ENCODE measurements around the gene LRRN3.

The LRRN3 gene

DNA sequence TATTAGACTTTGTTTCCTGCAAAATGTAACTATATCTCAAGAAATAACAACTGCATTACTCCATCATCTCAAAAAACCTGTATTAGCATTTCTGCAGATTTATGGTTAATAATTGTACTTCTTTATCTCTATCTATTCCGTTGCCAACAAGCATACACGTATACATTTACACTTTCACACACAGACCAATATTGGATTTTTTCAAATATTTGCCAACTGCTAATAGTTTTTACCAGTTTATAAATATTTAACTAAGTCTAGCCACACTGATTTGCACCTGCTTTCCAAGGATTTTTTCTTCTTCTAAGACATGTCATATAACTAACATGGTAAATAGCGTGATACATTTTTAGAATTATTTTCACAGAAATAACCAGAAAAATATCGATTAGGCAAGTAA lies 12.2 kb downstream of the LRRN3 start:
- Histone ChIP-seq H3K27me3 (ENCODE audit: control insufficient read depth in 2 of 2, insufficient read depth in 2 of 2, low read length in 2 of 2) (no peaks in the 10 kb centered on the region), H3K9me3 (ENCODE audit: control insufficient read depth in 2 of 2, low read length in 2 of 2) (no peaks in the 10 kb centered on the region), H3K4me1 (ENCODE audit: control insufficient read depth in 2 of 2, insufficient read depth in 2 of 2, low read length in 2 of 2) (peaks cover 0 to 2% of the 10 kb centered on the region in 2 donors), H3K36me3 (ENCODE audit: control insufficient read depth in 2 of 2, insufficient read depth in 2 of 2, low read length in 2 of 2) (no peaks in the 10 kb centered on the region), H3K27ac (ENCODE audit: low read depth in 2 of 2, low read length in 2 of 2) (no peak overlapping the region), H3K9ac (ENCODE audit: low read depth in 1 of 2, low read length in 2 of 2) (no peak overlapping the region), H3K4me3 (ENCODE audit: low read length in 2 of 2) (no peak overlapping the region)

DNA sequence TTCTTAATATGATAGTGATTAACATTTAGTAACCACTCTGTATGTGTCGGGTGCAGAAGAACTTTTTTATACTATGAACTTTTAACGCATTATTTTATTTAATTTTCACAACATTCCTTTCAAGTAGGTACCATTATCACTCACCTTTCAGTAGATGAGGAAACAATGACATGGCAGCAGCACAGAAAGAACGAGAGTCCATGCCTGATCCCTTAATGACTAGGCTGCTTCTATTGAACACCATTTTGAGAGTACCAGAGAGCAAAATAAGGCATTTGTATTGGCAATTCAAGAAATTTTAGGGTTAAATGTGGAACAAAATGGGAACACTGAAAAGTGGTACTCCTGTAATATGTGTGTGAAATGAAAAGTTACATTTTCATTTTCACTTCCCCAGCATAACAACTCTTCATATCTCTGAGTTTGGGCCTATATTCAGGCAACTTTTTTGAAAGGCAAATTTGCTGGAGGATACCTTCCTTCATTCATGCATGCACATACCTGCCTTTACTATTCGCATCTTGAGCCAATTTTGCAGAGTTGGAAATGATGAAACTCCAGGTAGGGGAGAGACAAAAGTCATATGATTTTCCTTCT lies 12.8 kb downstream of the LRRN3 start:
- no peaks in the 10 kb centered on the region for H3K27me3 ChIP-seq (ENCODE audit: control insufficient read depth in 2 of 2, insufficient read depth in 2 of 2, low read length in 2 of 2)
- H3K4me1 ChIP-seq (ENCODE audit: control insufficient read depth in 2 of 2, insufficient read depth in 2 of 2, low read length in 2 of 2): peaks cover 0 to 2% of the 10 kb centered on the region in 2 donors
- H3K9me3 ChIP-seq (ENCODE audit: control insufficient read depth in 2 of 2, low read length in 2 of 2): no peaks in the 10 kb centered on the region
- H3K9ac ChIP-seq (ENCODE audit: low read depth in 1 of 2, low read length in 2 of 2): no peak overlapping the region
- H3K27ac ChIP-seq (ENCODE audit: low read depth in 2 of 2, low read length in 2 of 2): no peak overlapping the region
- H3K4me3 ChIP-seq (ENCODE audit: low read length in 2 of 2): no peak overlapping the region
- no peaks in the 10 kb centered on the region for H3K36me3 ChIP-seq (ENCODE audit: control insufficient read depth in 2 of 2, insufficient read depth in 2 of 2, low read length in 2 of 2)

DNA sequence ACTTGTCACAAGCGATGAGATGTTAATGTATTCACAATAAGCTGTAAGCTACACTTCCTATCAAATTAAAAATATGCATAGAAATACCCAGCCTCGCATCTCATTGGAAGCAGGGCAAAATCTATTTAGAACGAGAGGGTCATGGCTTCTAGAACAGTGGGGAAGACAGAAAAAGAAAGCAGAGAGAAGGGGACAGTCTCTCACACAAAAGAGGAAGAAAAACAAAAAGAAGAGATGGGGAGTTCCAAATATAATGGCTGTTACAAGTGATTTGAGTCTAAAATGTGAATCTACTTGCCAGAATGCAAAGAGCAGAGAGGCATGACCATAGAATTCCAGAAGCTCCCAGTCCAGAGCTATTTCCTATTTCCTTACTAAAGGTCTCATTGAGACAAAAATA lies 13.8 kb downstream of the LRRN3 start:
- Histone ChIP-seq H3K9ac (ENCODE audit: low read depth in 1 of 2, low read length in 2 of 2) (no peak overlapping the region), H3K36me3 (ENCODE audit: control insufficient read depth in 2 of 2, insufficient read depth in 2 of 2, low read length in 2 of 2) (no peaks in the 10 kb centered on the region)

DNA sequence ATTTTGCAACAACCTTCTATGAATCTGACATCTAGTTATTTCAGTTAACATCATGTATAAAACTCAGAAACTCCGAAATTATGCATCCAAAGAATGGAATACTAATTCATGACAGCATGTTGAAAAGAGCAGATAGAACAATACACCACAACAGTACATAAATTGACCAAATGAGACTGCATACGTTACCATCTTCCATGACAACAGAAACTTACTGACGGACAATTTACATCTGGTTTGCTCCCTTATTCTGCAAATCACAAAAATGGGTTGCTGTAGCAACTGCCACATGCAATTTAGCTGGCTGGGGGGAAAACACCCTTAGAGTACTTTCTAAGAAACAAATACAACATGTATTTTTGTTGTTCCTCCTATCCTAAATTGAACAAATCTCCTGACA lies 14.3 kb downstream of the LRRN3 start:
- Histone ChIP-seq H3K9me3 (ENCODE audit: control insufficient read depth in 2 of 2, low read length in 2 of 2) (no peaks in the 10 kb centered on the region), H3K36me3 (ENCODE audit: control insufficient read depth in 2 of 2, insufficient read depth in 2 of 2, low read length in 2 of 2) (no peaks in the 10 kb centered on the region), H3K4me3 (ENCODE audit: low read length in 2 of 2) (no peak overlapping the region), H3K9ac (ENCODE audit: low read depth in 1 of 2, low read length in 2 of 2) (no peak overlapping the region), H3K27ac (ENCODE audit: low read depth in 2 of 2, low read length in 2 of 2) (no peak overlapping the region), H3K27me3 (ENCODE audit: control insufficient read depth in 2 of 2, insufficient read depth in 2 of 2, low read length in 2 of 2) (no peaks in the 10 kb centered on the region), H3K4me1 (ENCODE audit: control insufficient read depth in 2 of 2, insufficient read depth in 2 of 2, low read length in 2 of 2) (peaks cover 0 to 2% of the 10 kb centered on the region in 2 donors)

More for the DNA sequence above, 13.8 kb downstream of the LRRN3 start:
- H3K27ac ChIP-seq (ENCODE audit: low read depth in 2 of 2, low read length in 2 of 2): no peak overlapping the region
- no peaks in the 10 kb centered on the region for H3K27me3 ChIP-seq (ENCODE audit: control insufficient read depth in 2 of 2, insufficient read depth in 2 of 2, low read length in 2 of 2)
- H3K9me3 ChIP-seq (ENCODE audit: control insufficient read depth in 2 of 2, low read length in 2 of 2): no peaks in the 10 kb centered on the region
- H3K4me3 ChIP-seq (ENCODE audit: low read length in 2 of 2): no peak overlapping the region
- H3K4me1 ChIP-seq (ENCODE audit: control insufficient read depth in 2 of 2, insufficient read depth in 2 of 2, low read length in 2 of 2): peaks cover 0 to 2% of the 10 kb centered on the region in 2 donors

DNA sequence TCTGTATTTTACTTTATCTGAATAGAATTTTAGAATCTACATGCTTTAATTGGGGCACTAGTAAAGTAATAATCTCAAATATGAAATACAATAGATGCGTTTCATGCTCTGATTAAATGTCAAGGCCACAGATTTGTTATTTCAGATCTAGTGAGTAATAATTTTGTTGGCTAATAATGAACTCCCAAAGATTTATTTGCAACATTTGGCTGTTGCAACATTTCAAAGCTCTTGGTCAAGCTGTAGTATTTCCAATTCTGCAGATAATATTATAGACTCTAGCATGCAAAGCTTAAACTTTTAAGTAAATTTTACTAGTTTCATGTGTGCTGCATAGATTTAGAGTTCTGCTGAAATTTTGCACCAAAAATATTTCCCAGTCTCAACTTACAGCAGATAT lies 16.7 kb downstream of the LRRN3 start:
- H3K9ac ChIP-seq (ENCODE audit: low read depth in 1 of 2, low read length in 2 of 2): no peak overlapping the region
- H3K4me1 ChIP-seq (ENCODE audit: control insufficient read depth in 2 of 2, insufficient read depth in 2 of 2, low read length in 2 of 2): peaks cover 0 to 2% of the 10 kb centered on the region in 2 donors
- no peaks in the 10 kb centered on the region for H3K9me3 ChIP-seq (ENCODE audit: control insufficient read depth in 2 of 2, low read length in 2 of 2)
- no peaks in the 10 kb centered on the region for H3K27me3 ChIP-seq (ENCODE audit: control insufficient read depth in 2 of 2, insufficient read depth in 2 of 2, low read length in 2 of 2)
- H3K27ac ChIP-seq (ENCODE audit: low read depth in 2 of 2, low read length in 2 of 2): no peak overlapping the region
- no peak overlapping the region for H3K4me3 ChIP-seq (ENCODE audit: low read length in 2 of 2)
- H3K36me3 ChIP-seq (ENCODE audit: control insufficient read depth in 2 of 2, insufficient read depth in 2 of 2, low read length in 2 of 2): no peaks in the 10 kb centered on the region

DNA sequence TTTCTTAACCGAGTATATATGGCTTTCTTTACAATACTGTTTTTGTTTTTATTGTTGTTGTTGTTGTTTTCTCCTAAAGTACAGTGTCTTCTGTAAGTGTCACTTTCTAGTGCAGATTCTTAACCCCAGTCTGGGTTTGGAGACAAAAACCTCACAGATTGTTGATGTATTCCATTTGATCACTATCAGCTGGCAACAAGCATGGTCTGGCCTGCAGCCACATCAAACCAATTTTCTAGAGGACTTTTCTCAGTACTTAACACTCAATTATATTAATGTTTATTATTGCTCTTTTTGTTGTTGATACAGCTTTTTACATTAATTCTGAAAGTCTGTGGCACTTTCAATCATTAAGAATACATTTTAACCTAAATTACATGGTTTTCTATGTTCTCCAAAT lies 17.1 kb downstream of the LRRN3 start:
- H3K9me3 ChIP-seq (ENCODE audit: control insufficient read depth in 2 of 2, low read length in 2 of 2): no peaks in the 10 kb centered on the region
- H3K27me3 ChIP-seq (ENCODE audit: control insufficient read depth in 2 of 2, insufficient read depth in 2 of 2, low read length in 2 of 2): no peaks in the 10 kb centered on the region
- no peak overlapping the region for H3K9ac ChIP-seq (ENCODE audit: low read depth in 1 of 2, low read length in 2 of 2)
- H3K4me3 ChIP-seq (ENCODE audit: low read length in 2 of 2): no peak overlapping the region
- no peaks in the 10 kb centered on the region for H3K36me3 ChIP-seq (ENCODE audit: control insufficient read depth in 2 of 2, insufficient read depth in 2 of 2, low read length in 2 of 2)
- peaks cover 0 to 2% of the 10 kb centered on the region in 2 donors for H3K4me1 ChIP-seq (ENCODE audit: control insufficient read depth in 2 of 2, insufficient read depth in 2 of 2, low read length in 2 of 2)
- H3K27ac ChIP-seq (ENCODE audit: low read depth in 2 of 2, low read length in 2 of 2): no peak overlapping the region

DNA sequence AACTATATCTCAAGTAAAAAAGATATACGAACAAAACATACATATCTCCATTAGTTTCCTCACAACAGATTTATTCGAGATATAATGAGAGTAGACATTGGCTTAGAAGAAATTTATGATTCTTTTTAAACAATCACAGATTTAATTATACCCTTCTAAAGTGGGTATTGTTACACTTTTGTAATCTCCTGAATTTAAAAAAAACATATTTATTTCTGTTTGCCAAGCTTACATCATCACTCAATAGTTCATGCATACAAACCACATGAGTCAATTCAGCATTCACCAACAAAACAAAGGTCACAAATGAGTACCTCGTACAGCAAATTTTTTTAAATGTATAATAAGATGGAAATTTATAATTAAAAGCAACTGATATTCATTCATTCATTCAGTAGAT lies 17.6 kb downstream of the LRRN3 start:
- no peak overlapping the region for H3K4me3 ChIP-seq (ENCODE audit: low read length in 2 of 2)
- H3K9me3 ChIP-seq (ENCODE audit: control insufficient read depth in 2 of 2, low read length in 2 of 2): no peaks in the 10 kb centered on the region
- H3K27me3 ChIP-seq (ENCODE audit: control insufficient read depth in 2 of 2, insufficient read depth in 2 of 2, low read length in 2 of 2): no peaks in the 10 kb centered on the region
- no peak overlapping the region for H3K9ac ChIP-seq (ENCODE audit: low read depth in 1 of 2, low read length in 2 of 2)
- H3K4me1 ChIP-seq (ENCODE audit: control insufficient read depth in 2 of 2, insufficient read depth in 2 of 2, low read length in 2 of 2): peaks cover 0 to 2% of the 10 kb centered on the region in 2 donors
- H3K36me3 ChIP-seq (ENCODE audit: control insufficient read depth in 2 of 2, insufficient read depth in 2 of 2, low read length in 2 of 2): no peaks in the 10 kb centered on the region
- no peak overlapping the region for H3K27ac ChIP-seq (ENCODE audit: low read depth in 2 of 2, low read length in 2 of 2)

DNA sequence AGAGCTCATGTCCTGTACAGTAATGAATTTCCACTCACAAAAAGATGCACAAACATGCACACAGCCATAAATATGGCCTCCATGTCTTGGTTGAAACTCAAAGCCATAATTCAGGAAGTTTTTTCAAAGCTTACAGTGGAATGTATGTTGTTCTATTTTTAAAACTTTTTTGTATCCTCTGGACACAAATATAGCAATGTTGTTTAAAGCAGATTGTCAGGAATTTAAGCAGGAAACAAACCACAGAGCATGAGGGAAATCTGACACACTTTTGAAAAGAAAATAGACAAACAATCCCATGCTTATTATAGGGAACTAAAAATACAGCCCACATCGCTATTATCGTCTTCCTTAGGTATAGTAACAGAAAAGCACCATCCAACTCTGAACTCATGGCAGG lies 21.5 kb downstream of the LRRN3 start:
- Histone ChIP-seq H3K4me1 (ENCODE audit: control insufficient read depth in 2 of 2, insufficient read depth in 2 of 2, low read length in 2 of 2) (no peaks in the 10 kb centered on the region), H3K27ac (ENCODE audit: low read depth in 2 of 2, low read length in 2 of 2) (no peak overlapping the region)

DNA sequence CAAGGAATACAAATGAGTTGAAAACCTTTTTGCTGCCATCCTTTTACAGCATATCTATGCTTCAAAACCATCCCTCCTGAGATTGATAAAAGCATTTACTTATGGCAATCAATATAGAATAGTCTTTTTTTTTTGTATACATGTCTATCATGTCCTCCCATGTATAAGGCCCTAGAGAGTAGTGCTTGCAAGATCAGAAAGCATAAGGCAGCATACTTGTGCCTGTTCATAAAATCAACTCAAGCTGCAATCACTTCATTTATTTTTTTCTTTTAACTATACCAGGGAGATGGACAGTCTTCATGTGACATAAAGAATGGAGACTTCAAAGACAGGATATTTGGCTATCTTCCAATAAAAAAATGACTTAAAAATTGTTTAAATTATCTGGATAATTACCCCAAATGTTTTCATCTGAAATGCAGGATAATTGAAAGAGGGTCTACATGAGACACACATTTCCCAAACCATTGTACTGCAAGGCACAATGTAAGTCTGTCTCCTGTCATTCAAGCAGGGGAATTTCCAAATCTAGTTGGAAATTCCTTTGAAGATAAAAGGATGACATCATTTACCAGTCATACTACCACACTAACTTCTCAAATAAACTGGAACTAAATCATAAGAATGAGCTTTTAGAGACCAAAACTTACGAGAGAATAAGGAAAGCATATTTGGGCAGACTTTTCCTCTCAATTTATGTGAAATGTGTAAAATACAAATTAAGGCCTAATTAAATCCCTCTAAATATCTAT lies 22.5 kb downstream of the LRRN3 start:
- Histone ChIP-seq H3K27ac (ENCODE audit: low read depth in 2 of 2, low read length in 2 of 2) (no peak overlapping the region), H3K4me1 (ENCODE audit: control insufficient read depth in 2 of 2, insufficient read depth in 2 of 2, low read length in 2 of 2) (no peaks in the 10 kb centered on the region), H3K9ac (ENCODE audit: low read depth in 1 of 2, low read length in 2 of 2) (no peak overlapping the region), H3K9me3 (ENCODE audit: control insufficient read depth in 2 of 2, low read length in 2 of 2) (no peaks in the 10 kb centered on the region), H3K4me3 (ENCODE audit: low read length in 2 of 2) (no peak overlapping the region), H3K27me3 (ENCODE audit: control insufficient read depth in 2 of 2, insufficient read depth in 2 of 2, low read length in 2 of 2) (no peaks in the 10 kb centered on the region), H3K36me3 (ENCODE audit: control insufficient read depth in 2 of 2, insufficient read depth in 2 of 2, low read length in 2 of 2) (no peaks in the 10 kb centered on the region)

More for the DNA sequence above, 21.5 kb downstream of the LRRN3 start:
- Histone ChIP-seq H3K36me3 (ENCODE audit: control insufficient read depth in 2 of 2, insufficient read depth in 2 of 2, low read length in 2 of 2) (no peaks in the 10 kb centered on the region), H3K9ac (ENCODE audit: low read depth in 1 of 2, low read length in 2 of 2) (no peak overlapping the region), H3K4me3 (ENCODE audit: low read length in 2 of 2) (no peak overlapping the region), H3K27me3 (ENCODE audit: control insufficient read depth in 2 of 2, insufficient read depth in 2 of 2, low read length in 2 of 2) (no peaks in the 10 kb centered on the region), H3K9me3 (ENCODE audit: control insufficient read depth in 2 of 2, low read length in 2 of 2) (no peaks in the 10 kb centered on the region)

DNA sequence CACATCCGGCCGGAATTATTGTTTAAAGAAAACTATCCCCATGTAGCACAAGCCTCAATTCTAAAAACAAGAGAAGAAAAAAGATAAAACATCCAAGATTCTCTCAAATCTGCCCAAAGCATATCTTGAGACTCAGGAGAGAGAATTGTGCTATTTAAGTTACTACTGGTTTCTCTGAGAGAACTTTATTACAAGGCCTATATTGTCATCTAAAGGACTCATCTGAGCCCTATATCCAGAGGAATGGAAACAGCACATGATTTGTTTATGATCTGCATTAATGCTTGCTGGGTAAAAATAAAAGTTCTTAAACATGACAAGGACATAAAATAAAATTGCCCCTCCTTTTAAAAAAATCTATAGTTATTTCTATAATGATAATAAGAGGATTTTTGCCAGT lies 25.0 kb downstream of the LRRN3 start:
- no peaks in the 10 kb centered on the region for H3K36me3 ChIP-seq (ENCODE audit: control insufficient read depth in 2 of 2, insufficient read depth in 2 of 2, low read length in 2 of 2)
- H3K9ac ChIP-seq (ENCODE audit: low read depth in 1 of 2, low read length in 2 of 2): no peak overlapping the region
- no peak overlapping the region for H3K27ac ChIP-seq (ENCODE audit: low read depth in 2 of 2, low read length in 2 of 2)
- no peak overlapping the region for H3K4me3 ChIP-seq (ENCODE audit: low read length in 2 of 2)
- H3K4me1 ChIP-seq (ENCODE audit: control insufficient read depth in 2 of 2, insufficient read depth in 2 of 2, low read length in 2 of 2): no peaks in the 10 kb centered on the region
- H3K27me3 ChIP-seq (ENCODE audit: control insufficient read depth in 2 of 2, insufficient read depth in 2 of 2, low read length in 2 of 2): no peaks in the 10 kb centered on the region
- H3K9me3 ChIP-seq (ENCODE audit: control insufficient read depth in 2 of 2, low read length in 2 of 2): no peaks in the 10 kb centered on the region

All from mucosa of rectum (tissue), 2 donors.